GM20431 (cell line): Measurements from ENCODE around the gene SPEN.

ENCODE experiments used
- in situ Hi-C: fragments of 300-500 bp; cut with MseI, MboI; formaldehyde crosslinking; loops from one replicate; pipeline ENCODE4 v1.15.0; 2020; ENCODE audit warnings: low sequenced_read_pairs; ENCODE audit not compliant: unreplicated experiment

Gene SPEN, protein sequence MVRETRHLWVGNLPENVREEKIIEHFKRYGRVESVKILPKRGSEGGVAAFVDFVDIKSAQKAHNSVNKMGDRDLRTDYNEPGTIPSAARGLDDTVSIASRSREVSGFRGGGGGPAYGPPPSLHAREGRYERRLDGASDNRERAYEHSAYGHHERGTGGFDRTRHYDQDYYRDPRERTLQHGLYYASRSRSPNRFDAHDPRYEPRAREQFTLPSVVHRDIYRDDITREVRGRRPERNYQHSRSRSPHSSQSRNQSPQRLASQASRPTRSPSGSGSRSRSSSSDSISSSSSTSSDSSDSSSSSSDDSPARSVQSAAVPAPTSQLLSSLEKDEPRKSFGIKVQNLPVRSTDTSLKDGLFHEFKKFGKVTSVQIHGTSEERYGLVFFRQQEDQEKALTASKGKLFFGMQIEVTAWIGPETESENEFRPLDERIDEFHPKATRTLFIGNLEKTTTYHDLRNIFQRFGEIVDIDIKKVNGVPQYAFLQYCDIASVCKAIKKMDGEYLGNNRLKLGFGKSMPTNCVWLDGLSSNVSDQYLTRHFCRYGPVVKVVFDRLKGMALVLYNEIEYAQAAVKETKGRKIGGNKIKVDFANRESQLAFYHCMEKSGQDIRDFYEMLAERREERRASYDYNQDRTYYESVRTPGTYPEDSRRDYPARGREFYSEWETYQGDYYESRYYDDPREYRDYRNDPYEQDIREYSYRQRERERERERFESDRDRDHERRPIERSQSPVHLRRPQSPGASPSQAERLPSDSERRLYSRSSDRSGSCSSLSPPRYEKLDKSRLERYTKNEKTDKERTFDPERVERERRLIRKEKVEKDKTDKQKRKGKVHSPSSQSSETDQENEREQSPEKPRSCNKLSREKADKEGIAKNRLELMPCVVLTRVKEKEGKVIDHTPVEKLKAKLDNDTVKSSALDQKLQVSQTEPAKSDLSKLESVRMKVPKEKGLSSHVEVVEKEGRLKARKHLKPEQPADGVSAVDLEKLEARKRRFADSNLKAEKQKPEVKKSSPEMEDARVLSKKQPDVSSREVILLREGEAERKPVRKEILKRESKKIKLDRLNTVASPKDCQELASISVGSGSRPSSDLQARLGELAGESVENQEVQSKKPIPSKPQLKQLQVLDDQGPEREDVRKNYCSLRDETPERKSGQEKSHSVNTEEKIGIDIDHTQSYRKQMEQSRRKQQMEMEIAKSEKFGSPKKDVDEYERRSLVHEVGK (N-terminal part only)

DNA sequence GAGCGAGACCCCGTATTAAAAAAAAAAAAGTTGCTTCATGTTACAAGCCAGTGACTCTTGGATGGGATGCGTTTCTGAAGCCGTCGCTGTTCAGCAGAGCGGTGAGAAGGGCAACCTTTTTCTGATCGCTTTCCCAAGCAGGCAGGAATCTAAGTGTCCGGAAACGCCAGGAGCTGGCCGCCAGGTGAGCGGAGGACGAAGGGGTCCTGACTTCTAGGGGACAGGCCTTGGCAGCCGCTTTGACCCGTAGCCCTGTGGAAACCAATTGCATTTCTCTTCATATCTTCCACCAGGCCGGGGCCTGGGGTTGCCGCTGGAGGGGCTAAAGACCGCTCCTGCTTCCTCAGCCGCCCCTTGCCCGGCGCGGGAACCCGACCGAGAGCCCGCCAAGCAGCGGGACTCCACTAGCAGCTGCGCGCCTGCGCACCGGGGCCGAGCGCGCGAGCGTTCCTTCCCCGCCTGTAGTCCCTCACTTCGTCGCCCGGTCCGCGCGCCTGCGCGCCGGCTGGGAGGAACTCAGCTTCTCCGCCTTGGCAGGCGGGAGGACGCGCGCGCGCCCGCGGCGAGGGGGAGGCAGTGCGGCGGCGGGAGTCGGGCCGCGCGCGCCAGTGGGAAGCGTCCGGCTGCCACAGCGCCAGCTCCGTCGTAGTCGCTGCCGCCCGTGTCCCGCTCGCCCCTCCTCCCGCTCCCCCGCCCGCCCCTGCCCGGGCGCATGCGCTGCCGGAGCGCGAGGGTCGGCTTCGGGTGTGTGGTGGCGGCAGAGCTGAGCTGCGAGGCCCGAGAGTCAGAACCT, at the start of gene SPEN:
Gene SPEN (plus strand): TSS at position 608 of the 793 bp plus-strand sequence. CDS start 361 bp downstream, outside the sequence.
- in situ Hi-C loops = no loop called here

DNA sequence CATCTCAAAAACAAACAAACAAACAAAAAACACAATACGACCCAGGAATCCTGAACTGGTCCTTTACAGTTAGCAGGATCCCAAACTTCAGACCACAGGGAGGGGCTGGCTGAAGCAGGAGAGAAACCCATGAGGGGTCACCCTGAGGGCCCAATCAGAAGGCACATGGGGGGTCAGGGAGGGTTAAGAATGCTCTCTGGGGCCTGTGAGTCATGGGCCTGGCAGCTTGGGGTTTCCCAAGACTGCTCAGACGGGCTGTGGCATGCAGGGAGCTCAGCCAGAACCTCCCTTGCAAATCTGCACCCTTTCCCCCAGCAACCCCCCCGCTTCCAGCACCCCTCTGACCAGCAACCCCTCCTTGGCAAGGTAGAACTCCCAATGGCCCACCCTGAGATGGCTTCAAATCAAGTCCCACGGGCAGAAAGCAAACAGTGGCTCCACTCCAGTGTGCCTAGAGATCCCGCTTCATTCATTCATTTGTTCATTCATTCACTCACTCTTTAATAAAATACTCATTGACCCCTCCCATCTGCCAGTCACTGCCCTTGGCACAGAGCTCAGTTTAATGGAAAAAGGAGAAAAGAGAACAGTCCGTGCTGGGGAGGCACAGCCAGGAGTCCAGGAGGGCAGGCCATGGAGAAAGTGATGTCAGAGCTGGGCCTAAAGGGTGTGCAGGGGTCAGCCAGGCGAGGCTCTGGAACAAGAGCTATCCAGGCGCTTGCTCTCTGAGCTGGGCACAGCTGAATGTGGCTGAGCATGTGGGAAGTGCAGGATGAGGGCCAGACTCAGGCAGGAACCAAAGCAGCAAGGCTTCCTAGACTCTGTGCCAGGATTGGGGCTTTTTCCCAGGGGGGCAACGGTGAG, 48.3 kb upstream of the SPEN start:
- in situ Hi-C loops = no loop called here

DNA sequence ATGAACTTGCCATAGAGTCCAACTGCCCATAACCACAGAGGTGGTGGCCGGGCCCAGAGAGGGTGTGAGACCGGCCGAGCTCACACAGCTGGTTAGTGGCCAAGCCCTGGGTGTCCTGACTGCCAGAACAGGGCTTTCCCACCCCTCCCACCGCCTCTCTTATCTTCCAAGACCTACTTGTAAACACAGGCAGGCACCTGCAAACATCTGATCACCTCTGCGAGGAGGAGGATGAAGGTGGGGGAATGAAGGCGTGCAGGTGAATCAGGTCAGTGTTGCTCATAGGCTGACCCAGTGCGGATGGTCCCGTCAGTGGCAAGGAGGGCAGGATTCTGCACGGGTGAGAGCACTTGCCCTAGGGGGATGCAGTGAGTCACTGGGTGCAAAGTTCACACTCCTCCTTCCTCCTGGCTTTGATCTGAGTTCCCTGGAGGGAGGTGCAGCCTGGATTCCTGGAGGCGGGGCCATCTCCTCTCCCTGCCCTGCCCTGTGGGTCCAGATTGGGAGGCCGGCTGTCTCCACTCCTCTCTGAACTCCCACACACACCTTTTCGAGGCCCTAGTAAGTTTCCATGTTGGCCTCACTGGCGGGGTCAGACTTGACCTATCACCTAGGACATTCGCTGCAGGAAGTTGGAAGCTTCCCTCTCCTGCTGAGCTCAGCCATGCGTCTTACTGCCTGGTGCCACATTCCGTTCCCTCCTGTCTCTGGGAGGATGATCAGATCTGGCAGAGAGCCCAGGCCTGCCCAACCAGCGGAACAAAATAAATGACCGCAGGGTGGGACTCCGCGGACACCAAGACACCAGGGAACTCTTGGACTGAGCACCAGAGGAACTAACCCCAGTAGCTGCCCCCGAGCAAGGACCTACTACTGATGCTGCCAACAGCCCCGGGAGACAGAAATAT, 47.3 kb upstream of the SPEN start:
- in situ Hi-C loops = loop anchor here (25.0 kb wide), 1 partner anchor 187 kb away; the partner anchor contains the start of gene ZBTB17

DNA sequence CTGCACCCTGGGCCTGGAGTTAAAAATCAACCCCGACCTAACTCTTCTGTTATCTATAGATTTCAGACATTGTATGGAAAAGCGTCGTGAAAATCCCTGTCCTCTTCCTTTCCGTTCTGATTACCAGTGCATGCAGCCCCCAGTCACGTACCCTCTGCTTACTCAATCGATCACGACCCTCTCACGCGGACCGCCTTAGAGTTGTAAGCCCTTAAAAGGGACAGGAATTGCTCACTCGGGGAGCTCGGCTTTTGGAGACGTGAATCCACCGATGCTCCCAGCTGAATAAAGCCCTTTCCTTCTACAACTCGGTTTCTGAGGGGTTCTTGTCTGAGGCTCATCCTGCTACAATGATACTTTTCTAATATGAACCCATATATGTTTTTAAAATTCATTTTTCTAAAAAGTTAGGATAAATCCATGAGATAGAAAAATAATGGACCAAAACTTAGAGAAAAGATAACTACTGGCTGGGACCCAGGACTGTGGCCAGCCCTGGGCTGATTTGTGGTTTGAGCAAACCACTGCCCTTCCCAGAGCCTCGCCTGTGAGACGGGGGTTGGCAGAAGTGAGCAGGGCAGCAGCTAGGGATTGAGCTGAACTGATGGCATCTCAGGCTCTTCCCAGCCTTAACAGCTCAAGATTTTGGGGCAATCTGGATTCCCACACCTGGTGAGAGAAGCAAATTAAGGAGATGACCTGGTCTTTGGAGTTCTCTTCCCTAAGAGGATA, 45.1 kb upstream of the SPEN start:
- in situ Hi-C loops = loop anchor here (25.0 kb wide), 1 partner anchor 185 kb away; the partner anchor contains the start of gene ZBTB17

DNA sequence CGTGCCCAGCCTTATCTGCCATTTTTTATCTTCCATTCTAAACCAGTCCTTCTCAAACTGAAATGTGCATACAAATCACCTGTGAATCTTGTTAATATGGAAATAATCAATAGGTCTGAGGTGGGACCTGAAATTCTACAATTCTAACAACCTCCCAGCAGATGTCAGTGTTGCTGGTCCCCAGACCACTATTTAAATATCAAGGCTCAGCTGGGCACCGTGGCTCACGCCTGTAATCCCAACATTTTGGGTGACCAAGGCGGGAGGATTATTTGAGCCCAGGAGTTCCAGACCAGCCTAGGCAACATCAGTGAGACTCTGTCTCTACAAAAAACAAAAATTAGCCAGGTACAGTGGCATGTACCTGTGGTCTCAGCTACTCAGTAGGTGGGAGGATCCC, 44.1 kb upstream of the SPEN start:
- in situ Hi-C loops = loop anchor here (25.0 kb wide), 1 partner anchor 184 kb away; the partner anchor contains the start of gene ZBTB17

DNA sequence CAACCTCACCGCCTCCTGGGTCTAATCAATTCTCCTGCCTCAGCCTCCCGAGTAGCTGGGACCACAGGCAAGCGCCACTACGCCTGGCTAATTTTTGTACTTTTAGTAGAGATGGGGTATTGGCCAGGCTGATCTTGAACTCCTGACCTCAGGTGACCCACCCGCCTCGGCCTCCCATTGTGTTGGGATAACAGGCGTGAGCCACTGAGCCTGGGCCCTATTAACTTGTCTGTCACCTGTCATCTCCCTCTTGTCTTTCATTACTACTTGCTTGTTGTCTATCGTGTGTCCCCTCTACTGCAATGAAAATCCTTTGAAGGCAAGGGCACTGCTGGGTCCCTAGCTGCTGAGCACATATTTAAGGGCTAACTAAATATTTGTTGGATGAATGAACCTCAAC, 43.4 kb upstream of the SPEN start:
- in situ Hi-C loops = loop anchor here (25.0 kb wide), 1 partner anchor 183 kb away; the partner anchor contains the start of gene ZBTB17

DNA sequence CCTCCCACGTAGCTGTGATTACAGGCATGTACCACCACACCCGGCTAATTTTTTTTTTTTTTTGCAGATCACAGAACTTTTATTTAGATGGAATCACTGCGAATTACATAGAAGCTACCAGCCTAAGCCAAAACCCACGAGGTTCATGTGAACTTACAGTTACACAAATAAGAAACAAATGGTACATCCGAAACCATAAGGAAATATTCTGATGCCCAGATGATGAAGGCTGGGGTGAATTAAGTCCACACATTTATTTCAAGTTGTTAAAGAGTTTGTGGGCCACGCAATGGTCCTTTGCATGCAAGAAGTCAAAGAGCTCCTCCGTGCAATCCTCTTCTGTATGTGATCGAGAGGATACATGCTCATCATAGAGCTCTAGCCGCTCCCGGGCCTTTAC, 40.4 kb upstream of the SPEN start:
- in situ Hi-C loops = loop anchor here (25.0 kb wide), 1 partner anchor 180 kb away; the partner anchor contains the start of gene ZBTB17

DNA sequence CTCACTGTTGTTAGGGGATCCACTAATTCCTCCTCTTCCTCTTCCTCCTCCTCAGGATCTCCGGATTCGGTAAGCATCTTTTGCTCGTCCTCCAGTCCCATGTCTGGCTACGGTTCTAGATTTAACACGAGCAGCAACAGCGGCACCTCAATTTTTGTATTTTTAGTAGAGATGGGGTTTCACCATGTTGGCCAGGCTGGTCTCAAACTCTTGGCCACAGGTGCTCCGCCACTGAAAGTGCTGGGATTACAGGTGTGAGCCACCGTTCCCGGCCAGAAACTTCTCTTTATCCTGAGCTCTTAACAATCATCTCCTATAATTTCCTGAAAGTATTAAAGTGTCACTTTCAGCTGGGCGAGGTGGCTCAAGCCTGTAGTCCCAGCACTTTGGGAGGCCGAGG, 40.0 kb upstream of the SPEN start, which contains the start of gene UQCRHL:
Gene UQCRHL (minus strand): TSS at position 101 of the 400 bp plus-strand sequence. CDS start 0 bp downstream, at position 101.
- in situ Hi-C loops = loop anchor here (25.0 kb wide), 1 partner anchor 180 kb away; the partner anchor contains the start of gene ZBTB17

DNA sequence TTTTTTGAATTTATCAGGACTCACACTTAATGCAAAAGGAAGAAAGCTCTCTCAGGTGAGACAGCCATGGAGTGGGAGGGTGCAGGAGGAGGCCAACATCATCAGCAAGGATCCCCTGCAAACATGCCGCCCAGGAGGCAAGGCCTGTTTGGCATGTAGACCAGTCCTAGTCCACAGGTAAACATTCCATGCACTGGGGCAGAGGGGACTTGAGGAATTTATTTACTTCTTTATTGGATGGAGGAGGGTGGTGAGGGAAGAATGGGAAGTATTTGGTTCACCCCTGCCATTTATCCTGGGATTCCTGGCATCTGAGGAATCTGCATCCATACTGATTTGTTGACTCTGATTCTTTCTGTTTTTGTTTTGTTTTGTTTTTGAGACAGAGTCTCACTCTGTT, 38.6 kb upstream of the SPEN start:
- in situ Hi-C loops = loop anchor here (25.0 kb wide), 1 partner anchor 178 kb away; the partner anchor contains the start of gene ZBTB17

DNA sequence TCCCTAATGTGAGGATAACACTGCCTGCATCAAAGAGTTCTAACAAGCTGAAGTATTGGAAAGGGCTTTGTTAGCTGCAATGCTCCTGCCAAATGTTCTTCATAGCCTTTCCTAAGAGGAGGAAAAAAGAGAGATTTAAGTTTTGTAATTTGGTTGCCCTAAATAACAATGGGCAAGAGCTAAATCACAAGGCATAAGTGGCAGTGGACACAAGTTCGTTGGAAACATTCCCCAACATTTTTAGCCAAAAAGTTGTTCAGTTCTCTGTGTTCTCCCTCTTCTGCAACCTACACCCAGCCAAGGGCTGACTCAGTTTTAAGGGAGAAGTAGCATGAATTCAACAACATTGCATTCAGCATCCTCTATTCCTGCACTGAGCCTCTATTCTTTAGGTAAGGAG, 37.4 kb upstream of the SPEN start:
- in situ Hi-C loops = loop anchor here (25.0 kb wide), 1 partner anchor 177 kb away; the partner anchor contains the start of gene ZBTB17

DNA sequence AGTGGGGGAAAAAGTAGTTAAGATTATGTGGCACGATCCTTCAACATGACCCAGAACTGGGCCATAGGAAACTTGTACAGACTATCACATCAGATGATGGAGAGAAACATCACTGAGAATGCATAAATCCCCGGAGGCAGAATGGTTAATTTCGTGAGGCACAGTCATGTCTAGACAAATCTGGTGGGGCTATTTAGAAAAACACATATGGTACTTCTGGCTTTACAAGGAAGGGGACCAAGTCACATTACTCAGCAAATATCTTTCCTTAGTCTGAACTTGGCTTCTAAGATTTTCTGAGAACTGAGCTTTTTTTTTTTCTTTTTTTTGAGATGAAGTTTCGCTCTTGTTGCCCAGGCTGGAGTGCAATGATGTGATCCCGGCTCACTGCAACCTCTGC, 30.8 kb upstream of the SPEN start:
- in situ Hi-C loops = loop anchor here (25.0 kb wide), 1 partner anchor 171 kb away; the partner anchor contains the start of gene ZBTB17

DNA sequence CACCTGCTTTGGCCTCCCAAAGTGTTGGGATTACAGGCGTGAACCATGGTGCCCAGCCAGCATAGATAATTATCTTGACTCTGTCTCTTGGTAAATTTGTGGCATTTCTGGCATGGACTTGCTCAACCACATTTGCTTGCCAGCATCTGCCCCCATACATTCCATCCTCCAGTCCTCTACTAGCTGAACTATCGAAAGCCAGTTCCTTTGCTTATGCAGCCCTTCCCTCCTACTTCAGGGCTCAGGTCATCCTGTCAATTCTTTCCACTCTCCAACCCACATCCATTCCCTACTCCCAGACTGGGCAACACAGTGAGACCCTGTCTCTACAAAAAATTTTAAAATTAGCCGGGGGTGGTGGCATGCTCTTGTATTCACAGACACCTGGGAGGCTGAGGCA, 27.0 kb upstream of the SPEN start:
- in situ Hi-C loops = loop anchor here (10.0 to 25.0 kb wide), 2 partner anchors 94 to 167 kb away; partner anchors contain the start of gene ZBTB17

DNA sequence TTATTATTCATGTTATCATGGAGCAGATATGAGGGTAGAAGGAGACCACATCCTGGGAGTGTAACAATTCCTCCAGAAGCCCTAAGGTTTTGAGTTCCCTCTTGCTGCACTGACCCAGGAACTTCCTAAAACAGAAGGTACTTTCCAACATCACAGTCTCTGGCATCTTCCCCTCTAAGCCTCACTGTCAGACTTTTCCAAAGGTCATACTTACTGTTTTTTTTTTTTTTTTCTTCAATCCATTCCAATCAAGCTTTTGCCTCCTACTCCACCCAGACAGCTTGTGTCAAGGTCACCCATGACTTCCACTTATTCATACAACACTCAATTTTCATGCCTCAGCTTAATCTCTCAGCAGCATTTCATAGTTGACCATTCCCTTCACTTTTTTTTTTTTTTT, 21.7 kb upstream of the SPEN start:
- in situ Hi-C loops = loop anchor here (10.0 kb wide), 1 partner anchor 89 kb away; no protein-coding TSS in a partner anchor

DNA sequence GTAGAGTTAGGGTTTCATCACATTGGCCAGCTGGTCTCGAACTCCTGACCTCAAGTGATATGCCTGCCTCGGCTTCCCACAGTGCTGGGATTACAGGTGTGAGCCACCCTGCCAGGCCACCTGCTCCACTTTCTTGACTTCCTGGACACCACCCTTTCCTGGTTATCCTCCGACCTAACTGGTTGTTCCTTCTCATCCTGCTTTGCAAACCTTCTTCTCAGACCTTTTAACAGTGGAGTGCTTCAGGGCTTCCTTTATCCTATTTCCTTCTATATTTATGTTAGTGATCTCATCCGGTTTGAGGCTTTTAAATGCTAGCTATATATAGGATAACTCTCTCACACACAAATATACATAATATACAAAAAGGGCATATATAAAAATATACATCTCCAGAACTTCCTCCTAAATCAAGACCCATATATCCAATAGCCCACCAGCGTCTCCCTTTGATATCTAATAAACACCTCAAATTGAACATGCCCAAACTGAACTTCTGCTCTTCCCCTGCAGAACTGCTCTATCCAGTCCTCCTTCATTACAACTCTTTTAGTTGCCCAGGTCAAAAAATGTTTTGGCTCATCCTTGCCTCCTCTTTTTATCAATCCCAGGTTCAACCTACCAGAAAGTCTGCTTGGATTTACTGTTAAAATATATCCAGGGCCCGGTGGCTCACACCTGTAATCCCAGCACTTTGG, 20.5 kb upstream of the SPEN start:
- in situ Hi-C loops = loop anchor here (10.0 kb wide), 1 partner anchor 88 kb away; no protein-coding TSS in a partner anchor

DNA sequence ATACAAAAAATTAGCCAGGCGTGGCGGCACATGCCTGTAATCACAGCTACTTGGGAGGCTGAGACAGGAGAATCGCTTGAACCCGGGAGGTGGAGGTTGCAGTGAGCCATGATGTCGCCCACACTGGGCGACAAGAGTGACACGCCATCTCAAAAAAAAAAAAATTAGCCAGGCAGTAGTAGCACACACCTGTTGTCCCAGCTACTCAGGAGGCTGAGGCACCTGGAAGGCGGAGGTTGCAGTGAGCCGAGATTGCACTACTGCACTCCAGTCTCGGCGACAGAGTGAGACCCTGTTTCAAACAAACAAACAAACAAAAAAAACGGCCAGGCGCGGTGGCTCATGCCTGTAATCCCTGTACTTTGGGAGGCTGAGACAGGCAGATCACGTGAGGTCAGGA, 19.9 kb upstream of the SPEN start:
- in situ Hi-C loops = loop anchor here (10.0 kb wide), 1 partner anchor 87 kb away; no protein-coding TSS in a partner anchor
